ENCODE data around the gene HOXB13.

DNA sequence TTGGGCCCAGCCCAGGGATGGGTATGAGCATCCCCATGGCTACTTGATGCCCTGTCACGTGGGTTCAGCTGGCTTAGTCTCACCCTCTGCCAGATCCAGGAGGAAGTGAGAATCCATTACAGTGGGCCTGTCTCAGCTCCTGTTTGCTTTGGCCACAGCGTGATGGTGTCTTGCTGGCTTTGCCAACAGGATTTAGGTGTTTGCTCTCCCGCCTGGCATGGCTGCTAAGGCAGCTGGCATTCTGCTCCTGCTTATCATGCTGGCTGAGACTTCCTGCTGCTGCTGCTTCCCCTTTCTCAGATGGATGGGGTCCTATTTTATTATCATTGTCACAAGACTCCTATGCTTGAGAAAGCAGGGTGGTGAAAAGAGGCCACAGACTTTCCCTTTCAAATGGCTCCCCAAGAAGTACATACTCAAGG, 28.3 kb upstream of the HOXB13 start:
- TF ChIP-seq, protein P1, sequence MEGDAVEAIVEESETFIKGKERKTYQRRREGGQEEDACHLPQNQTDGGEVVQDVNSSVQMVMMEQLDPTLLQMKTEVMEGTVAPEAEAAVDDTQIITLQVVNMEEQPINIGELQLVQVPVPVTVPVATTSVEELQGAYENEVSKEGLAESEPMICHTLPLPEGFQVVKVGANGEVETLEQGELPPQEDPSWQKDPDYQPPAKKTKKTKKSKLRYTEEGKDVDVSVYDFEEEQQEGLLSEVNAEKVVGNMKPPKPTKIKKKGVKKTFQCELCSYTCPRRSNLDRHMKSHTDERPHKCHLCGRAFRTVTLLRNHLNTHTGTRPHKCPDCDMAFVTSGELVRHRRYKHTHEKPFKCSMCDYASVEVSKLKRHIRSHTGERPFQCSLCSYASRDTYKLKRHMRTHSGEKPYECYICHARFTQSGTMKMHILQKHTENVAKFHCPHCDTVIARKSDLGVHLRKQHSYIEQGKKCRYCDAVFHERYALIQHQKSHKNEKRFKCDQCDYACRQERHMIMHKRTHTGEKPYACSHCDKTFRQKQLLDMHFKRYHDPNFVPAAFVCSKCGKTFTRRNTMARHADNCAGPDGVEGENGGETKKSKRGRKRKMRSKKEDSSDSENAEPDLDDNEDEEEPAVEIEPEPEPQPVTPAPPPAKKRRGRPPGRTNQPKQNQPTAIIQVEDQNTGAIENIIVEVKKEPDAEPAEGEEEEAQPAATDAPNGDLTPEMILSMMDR (IDR thresholded peaks at IDR 0.05; ENCODE audit: insufficient read depth, low read length, poor library complexity, severe bottlenecking): no peak
- no peak for TF ChIP-seq EZH2phosphoT487 (conservative IDR thresholded peaks at IDR 0.05; ENCODE audit: low read length)

Measured in SU-DHL-6 (cell line).